PC-3 (cell line): ENCODE data around the gene CDH6.

Experiments
- CTCF ChIP-seq: fragments of 300-600 bp; sonication (generic); conservative IDR thresholded peaks from 2 replicates; pipeline ENCODE4 v1.5.1; 2017; ENCODE audit warnings: antibody characterized with exemption, low read depth, mild to moderate bottlenecking, low read length
- EZH2 ChIP-seq: fragments of 300-600 bp; sonication (generic); IDR thresholded peaks from one replicate; pipeline ENCODE4 v1.6.1; 2017; ENCODE audit warnings: antibody characterized with exemption, mild to moderate bottlenecking, low read length; ENCODE audit not compliant: unreplicated experiment
- EZH2phosphoT487 ChIP-seq: fragments of 300-600 bp; sonication (generic); IDR thresholded peaks from 2 replicates; pipeline ENCODE4 v1.6.1; 2018; ENCODE audit warnings: mild to moderate bottlenecking, antibody characterized with exemption, low read length, borderline replicate concordance

- no peak for TF ChIP-seq CTCF
- no peak for TF ChIP-seq EZH2
- no peak for TF ChIP-seq EZH2phosphoT487
Measured at GRCh38 chr5:31156631-31157160, 36.8 kb upstream of the CDH6 start.
